Subcutaneous adipose tissue (tissue), 4 donors: Measurements from ENCODE around the gene DDX60. TPM values are rescaled to one million over a fixed set of nuclear protein-coding genes. Genes with fewer than 3 reads are reported as not detected.

ENCODE experiments used
- total RNA-seq, 4 donors: library from RNA; depleted of rRNA; stranded (reverse); fragments of >200 nt; gene quantifications; one replicate each; pipeline ENCODE4 v1.1.0, GENCODE V29; 2016
- TF ChIP-seq, protein P1 (sequence below): fragments of 450-650 bp; IDR thresholded peaks from one replicate; pipeline ENCODE4 v1.5.1; 2016; ENCODE audit warnings: low read depth, mild to moderate bottlenecking, control low read depth, antibody characterized with exemption, moderate library complexity

Gene DDX60
- total RNA-seq, 4 donors from 2014 or later, result 16.7 to 33.7 (median 20.2) TPM

DNA sequence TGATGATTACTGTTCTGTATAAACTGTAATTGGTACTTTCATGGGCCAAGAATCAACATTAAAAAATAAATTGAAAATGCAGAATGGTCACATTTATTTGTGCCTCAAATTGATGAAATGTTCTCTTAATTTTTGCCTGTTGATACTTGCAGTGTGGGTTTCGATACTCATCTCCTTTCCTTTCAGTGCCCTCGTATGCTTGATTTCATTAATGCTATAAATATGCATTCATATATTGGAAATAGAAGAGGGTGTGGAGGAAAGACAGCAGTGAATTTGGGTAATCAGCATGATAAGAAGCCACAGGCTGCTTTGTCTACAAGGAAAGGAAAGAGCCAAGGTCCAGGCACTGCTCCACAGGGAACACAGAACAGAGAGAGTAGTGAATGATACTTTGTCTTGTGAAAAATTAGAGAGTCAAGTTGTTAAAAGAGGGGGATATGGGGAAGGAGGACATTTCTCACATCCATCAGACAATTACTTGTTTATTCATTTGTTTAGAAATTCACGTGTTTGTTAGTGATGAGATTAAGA is 1.0 kb upstream of the DDX60 start:
- TF ChIP-seq, protein P1, sequence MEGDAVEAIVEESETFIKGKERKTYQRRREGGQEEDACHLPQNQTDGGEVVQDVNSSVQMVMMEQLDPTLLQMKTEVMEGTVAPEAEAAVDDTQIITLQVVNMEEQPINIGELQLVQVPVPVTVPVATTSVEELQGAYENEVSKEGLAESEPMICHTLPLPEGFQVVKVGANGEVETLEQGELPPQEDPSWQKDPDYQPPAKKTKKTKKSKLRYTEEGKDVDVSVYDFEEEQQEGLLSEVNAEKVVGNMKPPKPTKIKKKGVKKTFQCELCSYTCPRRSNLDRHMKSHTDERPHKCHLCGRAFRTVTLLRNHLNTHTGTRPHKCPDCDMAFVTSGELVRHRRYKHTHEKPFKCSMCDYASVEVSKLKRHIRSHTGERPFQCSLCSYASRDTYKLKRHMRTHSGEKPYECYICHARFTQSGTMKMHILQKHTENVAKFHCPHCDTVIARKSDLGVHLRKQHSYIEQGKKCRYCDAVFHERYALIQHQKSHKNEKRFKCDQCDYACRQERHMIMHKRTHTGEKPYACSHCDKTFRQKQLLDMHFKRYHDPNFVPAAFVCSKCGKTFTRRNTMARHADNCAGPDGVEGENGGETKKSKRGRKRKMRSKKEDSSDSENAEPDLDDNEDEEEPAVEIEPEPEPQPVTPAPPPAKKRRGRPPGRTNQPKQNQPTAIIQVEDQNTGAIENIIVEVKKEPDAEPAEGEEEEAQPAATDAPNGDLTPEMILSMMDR, result no peak

DNA sequence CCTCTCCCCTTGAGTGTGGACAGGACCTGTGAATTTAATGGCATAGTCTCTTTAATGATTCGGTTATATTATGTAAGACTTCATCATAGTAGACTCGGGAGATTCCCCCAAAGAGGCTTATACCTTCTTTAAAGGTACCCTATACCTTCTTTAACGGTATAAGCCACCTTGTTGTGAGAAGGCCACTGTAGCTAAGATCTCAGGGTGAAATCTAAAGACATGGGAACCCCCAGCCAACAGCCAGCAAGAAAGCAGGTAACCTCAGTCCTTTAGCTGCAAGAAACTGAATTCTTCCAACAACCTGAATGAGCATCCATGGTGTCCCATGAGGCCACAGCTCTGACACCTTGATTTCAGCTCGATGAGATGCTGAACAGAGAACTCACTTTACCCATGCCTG is 931 bp downstream of the DDX60 start:
- TF ChIP-seq, protein P1, result no peak

DNA sequence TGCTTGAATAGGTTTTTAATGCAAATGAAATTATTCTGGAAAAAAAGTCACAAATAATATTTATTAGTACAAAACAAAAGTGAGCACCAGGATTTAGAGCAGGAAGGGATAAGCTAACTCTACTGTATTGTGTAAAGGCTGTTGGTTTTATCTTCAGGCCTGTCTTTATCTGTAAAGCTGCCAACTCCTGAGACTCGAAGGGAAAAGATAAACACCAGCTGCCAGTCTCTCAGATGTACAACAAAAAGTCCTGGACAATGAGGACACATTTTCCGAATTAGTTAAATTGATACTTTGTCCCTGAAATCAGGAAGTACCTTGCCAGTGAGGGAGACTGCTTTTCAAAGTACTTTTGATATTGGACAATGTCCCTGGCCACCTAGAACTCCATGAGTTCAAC is 8.8 kb downstream of the DDX60 start:
- TF ChIP-seq, protein P1, result no peak

DNA sequence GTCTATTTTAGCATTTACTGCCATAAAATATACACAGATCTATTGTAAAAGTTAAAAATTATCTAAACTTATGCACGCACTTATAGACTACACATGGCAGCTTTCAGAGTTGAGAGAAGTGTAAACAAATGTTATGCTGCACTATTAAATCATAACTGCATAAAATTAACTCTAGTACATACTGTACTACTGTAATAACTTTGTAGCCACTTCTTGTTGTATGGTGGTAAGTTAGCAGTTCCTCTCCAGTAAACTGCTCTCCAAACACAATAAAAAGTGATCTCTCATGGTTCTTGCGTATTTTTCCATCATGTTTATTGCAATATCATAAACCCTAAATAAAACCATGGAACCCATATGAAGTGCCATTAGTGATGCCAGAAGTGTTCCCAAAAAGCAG is 9.6 kb downstream of the DDX60 start:
- TF ChIP-seq, protein P1, result no peak

DNA sequence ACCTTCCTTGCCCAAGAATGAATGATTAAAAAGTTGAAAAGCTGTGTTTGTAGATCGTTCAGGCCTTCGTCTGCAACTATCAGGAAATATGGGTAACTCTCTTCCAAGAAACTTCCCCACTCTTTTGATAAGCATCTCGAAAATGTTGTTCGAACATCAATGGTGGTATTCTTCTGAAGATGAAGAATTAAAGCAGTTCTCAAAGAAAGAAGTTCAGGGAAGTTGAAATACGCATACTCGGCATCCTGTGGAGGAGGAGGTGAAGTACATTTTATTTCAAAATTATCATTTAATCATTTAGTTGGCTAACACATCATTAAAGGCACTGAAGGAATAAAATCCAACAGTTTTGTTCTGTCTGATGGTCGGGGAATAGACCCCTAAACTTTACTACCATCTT is 12.1 kb downstream of the DDX60 start:
- TF ChIP-seq, protein P1, result no peak

DNA sequence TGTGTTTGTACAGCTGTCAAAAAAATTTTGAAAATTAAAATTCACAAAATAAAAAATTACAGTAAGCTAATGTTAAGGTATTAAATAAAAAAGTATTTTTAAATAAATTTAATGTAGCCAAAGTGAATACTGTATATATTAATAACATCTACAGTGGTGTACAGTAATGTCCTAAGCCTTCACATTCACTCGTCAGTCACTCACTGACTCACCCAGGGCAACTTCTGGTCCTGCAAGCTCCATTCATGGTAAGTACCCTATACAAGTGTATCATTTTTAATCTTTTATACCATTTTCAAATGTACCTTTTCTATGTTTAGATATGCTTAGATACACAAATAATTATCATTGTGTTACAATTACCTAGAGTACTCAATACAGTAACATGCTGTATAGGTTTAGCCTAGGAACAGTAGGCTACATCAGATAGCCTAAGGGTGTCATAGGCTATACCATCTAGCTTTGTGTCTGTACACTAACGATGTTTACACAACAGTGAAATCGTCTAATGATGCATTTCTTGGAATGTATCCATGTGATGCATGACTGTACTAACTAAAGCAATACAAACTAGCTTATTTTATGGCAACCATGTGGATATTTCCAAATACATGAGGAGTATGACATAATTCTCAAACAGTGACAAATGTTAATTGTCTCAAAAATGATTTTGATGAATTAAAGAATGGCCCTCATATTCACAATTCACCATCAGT is 13.7 kb downstream of the DDX60 start:
- TF ChIP-seq, protein P1, result no peak

DNA sequence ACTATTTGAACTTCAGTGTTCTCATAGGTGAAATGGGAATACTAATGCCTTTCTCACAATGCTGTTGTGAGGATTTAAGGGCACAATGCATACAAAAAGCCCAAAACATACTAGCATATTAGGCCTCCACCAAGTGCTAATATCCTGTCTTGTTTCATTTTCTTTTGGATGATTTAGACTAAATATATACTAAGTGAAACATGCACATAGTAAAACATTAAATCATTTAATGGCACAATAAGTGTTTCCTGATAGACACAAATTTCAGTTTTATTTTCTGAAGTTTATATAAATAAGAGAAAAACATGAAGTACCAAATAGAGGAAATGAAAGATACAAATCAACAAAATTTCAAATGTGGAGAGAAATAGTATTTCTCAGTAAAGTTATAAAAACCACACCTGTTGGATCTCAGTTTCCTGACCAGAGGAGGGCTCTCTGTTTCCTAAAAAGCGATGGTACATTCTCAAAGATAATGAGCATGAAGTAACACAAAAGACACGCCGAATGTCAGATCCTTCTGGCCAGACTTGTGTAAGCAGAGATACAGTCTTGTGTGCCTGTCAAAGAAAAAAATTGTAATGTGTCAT is 25.1 kb downstream of the DDX60 start:
- TF ChIP-seq, protein P1, result no peak
